H1 (cell line): Measurements from ENCODE around the gene GOLIM4. TPM values are rescaled to one million over a fixed set of nuclear protein-coding genes. Genes with fewer than 3 reads are reported as not detected.

Experiments used
- RXRA ChIP-seq: IDR thresholded peaks from 2 replicates; pipeline ENCODE4 v1.6.1; 2011; ENCODE audit warnings: low read depth, mild to moderate bottlenecking, low read length, moderate library complexity; ENCODE audit not compliant: insufficient read depth
- SRF ChIP-seq: IDR thresholded peaks from 2 replicates; pipeline ENCODE4 v1.6.1; 2011; ENCODE audit warnings: mild to moderate bottlenecking, low read depth, low read length, moderate library complexity
- polyA plus RNA-seq, 7 experiments: library from polyadenylated mRNA; depleted of rRNA in 3 of 7; stranded (reverse) in 5 of 7; unstranded in 2 of 7; fragments of >200 nt in 5 of 7; fragments of 200-250 nt in 2 of 7; gene quantifications; 1 replicate in 5 of 7; 2 replicates in 1 of 7; 4 replicates in 1 of 7; pipeline versions ENCODE4 v1.2.1 to v1.2.3, GENCODE V29; 2011 to 2013; ENCODE audit warnings: missing spikeins in 2 of 7, mixed read lengths in 2 of 7
- total RNA-seq: library from RNA; stranded (reverse); fragmentation: NEBNext Ultra II Directional; extraction: Animal tissue kit (Norgen Biotek cat#: 25700); gene quantifications from 2 replicates; pipeline ENCODE4 v1.2.1, GENCODE V29; 2021

GOLIM4 gene
- total and polyA plus RNA-seq, 2 of the 8 experiments (the other 6 are each of a cell fraction or from before 2014, with no cell fraction given): 5.6 to 29.7 TPM

- TF ChIP-seq RXRA (no peak), SRF (no peak)
Observed at GRCh38 chr3:168072323-168072650, 23.4 kb downstream of the GOLIM4 start (continued).
